ENCODE measurements around the gene STARD8. TPM values are rescaled to one million over a fixed set of nuclear protein-coding genes. Genes with fewer than 3 reads are reported as not detected.
A peak's percentile ranks its signal among the peaks of the same experiment; 100 is the strongest.

The STARD8 gene
- total RNA-seq, 4 donors from 2014 or later, result 0.70 to 5.0 (median 4.1) TPM

- Histone ChIP-seq H3K36me3 (no peaks in the 10 kb centered on the region), H3K27me3 (no peaks in the 10 kb centered on the region), H3K27ac (no peak overlapping the region), H3K9me3 (no peaks in the 10 kb centered on the region), H3K4me3 (no peak overlapping the region), H3K4me1 (no peaks in the 10 kb centered on the region)
- TF ChIP-seq CTCF (IDR thresholded peaks at IDR 0.05) (no peak), POLR2A (IDR thresholded peaks at IDR 0.05) (no peak)
- DNase-seq, result no peak
Observed at GRCh38 chrX:68703846-68704245, 56.4 kb downstream of the STARD8 start.

- H3K36me3 ChIP-seq, result no peaks in the 10 kb centered on the region
- H3K9me3 ChIP-seq, result no peaks in the 10 kb centered on the region
- no peaks in the 10 kb centered on the region for H3K27me3 ChIP-seq
- TF ChIP-seq CTCF (IDR thresholded peaks at IDR 0.05), result no peak
- no peak for TF ChIP-seq POLR2A (IDR thresholded peaks at IDR 0.05)
- H3K27ac ChIP-seq, result no peak overlapping the region
- H3K4me1 ChIP-seq, result no peaks in the 10 kb centered on the region
- no peak for DNase-seq
- no peak overlapping the region for H3K4me3 ChIP-seq
Observed at GRCh38 chrX:68705986-68706385, 58.5 kb downstream of the STARD8 start.

GRCh38 chrX:68708503-68709290 is 61.2 kb downstream of the STARD8 start:
- no peaks in the 10 kb centered on the region for H3K4me1 ChIP-seq
- no peak for TF ChIP-seq CTCF (IDR thresholded peaks at IDR 0.05)
- TF ChIP-seq POLR2A (IDR thresholded peaks at IDR 0.05), result no peak
- no peaks in the 10 kb centered on the region for H3K27me3 ChIP-seq
- no peak for DNase-seq
- H3K4me3 ChIP-seq, result no peak overlapping the region
- no peaks in the 10 kb centered on the region for H3K36me3 ChIP-seq
- H3K27ac ChIP-seq, result no peak overlapping the region
- H3K9me3 ChIP-seq, result no peaks in the 10 kb centered on the region

GRCh38 chrX:68710870-68711576 is 63.6 kb downstream of the STARD8 start:
- DNase-seq, result peak in 2 of 3 donors; percentile 49 to 53

GRCh38 chrX:68711845-68712244 is 64.4 kb downstream of the STARD8 start:
- no peak for TF ChIP-seq POLR2A (IDR thresholded peaks at IDR 0.05)
- no peak for TF ChIP-seq CTCF (IDR thresholded peaks at IDR 0.05)
- H3K36me3 ChIP-seq, result no peaks in the 10 kb centered on the region
- H3K27me3 ChIP-seq, result no peaks in the 10 kb centered on the region
- no peaks in the 10 kb centered on the region for H3K9me3 ChIP-seq
- DNase-seq, result no peak
- H3K4me1 ChIP-seq, result no peaks in the 10 kb centered on the region
- H3K27ac ChIP-seq, result no peak overlapping the region
- no peak overlapping the region for H3K4me3 ChIP-seq

More at GRCh38 chrX:68710870-68711576, 63.6 kb downstream of the STARD8 start:
- no peak overlapping the region for H3K27ac ChIP-seq
- no peaks in the 10 kb centered on the region for H3K4me1 ChIP-seq
- no peak for TF ChIP-seq POLR2A (IDR thresholded peaks at IDR 0.05)
- TF ChIP-seq CTCF (IDR thresholded peaks at IDR 0.05), result peak in 4 of 6 experiments; percentile 23 to 56 (median 52)
- H3K4me3 ChIP-seq, result no peak overlapping the region
- H3K27me3 ChIP-seq, result no peaks in the 10 kb centered on the region
- H3K36me3 ChIP-seq, result no peaks in the 10 kb centered on the region
- H3K9me3 ChIP-seq, result no peaks in the 10 kb centered on the region

All from Peyer's patch (tissue), 4 donors.